Bone marrow (tissue), 2 donors: ENCODE data around the gene CLIC3.

Experiments
- DNase-seq, 2 donors: peaks; one replicate each; lab custom pipeline; 2025; lab: John Stamatoyannopoulos, UW

The CLIC3 gene

GRCh38 chr9:136964171-136964689, 32.1 kb downstream of the CLIC3 start:
- DNase-seq, result no peak

- no peak for DNase-seq
These were observed 32.6 kb downstream of the CLIC3 start for GRCh38 chr9:136963751-136964150.

GRCh38 chr9:136963341-136963740, 33.0 kb downstream of the CLIC3 start:
- DNase-seq, result no peak

- no peak for DNase-seq
These were observed 33.6 kb downstream of the CLIC3 start for GRCh38 chr9:136962701-136963248.

DNA sequence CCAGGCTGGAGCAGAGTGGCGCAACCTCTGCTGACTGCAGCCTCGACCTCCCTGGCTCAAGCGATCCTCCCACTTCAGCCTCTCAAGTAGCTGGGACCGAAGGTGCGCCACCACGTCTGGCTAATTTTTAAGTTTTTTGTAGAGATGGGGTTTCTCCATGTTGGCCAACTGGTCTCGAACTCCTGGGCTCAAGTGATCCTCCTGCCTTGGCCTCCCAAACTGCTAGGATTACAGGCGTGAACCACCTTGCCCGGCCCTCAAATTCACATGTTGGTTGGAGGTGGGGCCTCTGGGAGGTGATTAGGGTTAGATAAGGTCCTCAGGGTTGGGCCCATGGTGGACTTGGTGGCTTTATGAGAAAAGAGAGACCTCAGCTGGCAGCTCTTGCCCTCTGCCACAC, 34.2 kb downstream of the CLIC3 start:
- no peak for DNase-seq

DNA sequence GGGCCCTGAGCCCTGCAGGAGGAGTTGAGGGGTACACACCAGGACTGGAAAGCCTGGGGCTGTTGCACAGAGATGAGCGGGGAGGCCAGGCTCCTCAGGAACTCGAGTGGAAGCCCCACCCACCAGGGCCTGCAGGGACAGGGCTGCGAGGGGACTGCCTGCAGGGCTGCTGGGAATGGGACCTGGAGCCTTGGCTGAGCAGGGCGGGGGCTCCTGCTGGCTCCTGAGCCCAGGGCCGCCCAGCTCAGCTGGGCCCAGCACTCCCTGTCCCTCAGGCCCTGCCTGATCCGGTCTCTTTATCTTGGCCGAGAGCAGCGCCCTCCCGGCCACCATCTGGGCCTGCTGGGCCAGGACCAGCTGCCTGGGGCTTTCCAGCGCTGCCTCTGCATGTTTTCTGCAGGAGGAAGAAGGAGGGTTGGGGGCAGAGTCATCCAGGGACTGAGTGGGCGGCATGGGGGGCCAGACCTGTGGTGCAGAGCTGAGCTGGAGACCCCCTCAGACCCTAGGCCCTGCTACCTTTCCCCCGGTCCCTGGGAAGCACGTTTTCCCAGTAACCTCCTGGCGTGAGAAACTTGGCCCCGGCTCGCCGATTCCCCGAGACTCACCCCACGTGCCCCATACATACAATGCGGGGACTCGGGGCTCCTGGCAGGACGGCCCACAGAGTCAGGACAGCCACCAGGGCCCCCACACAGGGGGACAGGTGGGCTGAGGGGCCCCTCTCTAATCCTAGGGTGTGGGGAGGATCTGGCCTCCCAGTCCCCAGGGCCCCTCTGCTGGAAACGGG, 34.9 kb downstream of the CLIC3 start:
- DNase-seq, result no peak

- no peak for DNase-seq
These were observed 35.5 kb downstream of the CLIC3 start for GRCh38 chr9:136960938-136961275.

- DNase-seq, result no peak
These were observed 36.0 kb downstream of the CLIC3 start for GRCh38 chr9:136960212-136960937.

DNA sequence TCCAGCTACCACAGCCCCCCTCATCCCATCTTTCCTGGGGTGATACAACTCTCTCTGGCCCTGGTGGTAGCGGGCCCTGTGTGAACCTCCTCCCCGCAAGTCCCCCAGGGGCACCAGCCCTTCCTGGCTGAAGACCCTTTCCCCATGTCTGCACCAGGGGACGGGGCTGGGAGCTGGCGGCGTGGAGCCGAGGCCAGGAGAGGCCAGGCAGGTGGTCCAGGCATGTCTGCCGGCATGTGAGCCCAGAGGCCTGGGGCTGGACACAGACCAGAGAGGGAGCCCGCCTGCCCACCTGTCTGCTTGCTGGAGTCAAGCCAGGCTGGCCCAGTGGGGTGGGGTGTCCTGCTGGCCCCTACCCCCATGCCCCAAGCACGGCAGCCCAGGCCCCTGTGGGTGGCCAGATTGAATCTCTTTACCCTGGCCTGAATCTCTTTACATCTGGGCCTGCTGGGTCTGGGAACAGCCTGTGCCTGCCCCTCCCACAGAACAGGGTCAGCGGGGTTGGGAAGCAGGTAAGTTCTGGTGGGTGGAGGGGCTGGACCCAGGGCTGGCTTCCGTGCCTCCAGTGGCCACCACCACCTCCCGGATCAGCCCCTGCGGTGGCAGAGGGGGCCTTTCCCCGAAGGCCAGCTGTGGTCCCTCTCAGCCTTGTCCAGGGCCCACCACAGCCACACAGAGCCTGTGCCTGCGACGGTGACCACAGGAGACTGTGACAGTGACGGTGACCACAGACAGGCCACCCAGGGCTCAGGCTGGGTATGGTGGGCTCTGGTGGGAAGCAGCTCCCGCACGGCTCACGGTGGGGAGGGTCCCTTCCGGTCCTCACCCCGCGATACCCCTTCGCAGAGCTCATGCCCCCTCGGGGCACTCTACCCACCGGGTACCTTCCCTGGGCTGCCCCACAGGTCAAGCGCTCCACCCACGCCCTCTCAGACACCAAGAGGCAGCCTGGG, 37.2 kb downstream of the CLIC3 start:
- no peak for DNase-seq

- DNase-seq, result no peak
These were observed 37.9 kb downstream of the CLIC3 start for GRCh38 chr9:136958473-136958872.

GRCh38 chr9:136957901-136958300, 38.5 kb downstream of the CLIC3 start:
- DNase-seq, result no peak

DNA sequence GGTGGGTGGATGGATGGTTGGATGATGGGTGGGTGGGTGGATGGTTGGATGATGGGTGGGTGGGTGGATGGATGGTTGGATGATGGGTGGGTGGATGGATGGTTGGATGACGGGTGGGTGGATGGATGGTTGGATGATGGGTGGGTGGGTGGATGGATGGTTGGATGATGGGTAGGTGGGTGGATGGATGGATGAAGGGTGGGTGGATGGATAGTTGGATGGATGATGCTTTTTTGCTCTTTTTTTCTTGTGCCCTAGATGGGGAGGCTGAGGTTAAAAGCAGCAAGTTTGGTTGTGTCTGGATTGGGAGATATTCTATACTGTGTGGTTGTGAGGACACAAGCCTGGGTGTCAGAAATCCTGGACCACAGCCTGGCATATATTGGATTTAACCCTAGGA, 38.9 kb downstream of the CLIC3 start:
- no peak for DNase-seq

DNA sequence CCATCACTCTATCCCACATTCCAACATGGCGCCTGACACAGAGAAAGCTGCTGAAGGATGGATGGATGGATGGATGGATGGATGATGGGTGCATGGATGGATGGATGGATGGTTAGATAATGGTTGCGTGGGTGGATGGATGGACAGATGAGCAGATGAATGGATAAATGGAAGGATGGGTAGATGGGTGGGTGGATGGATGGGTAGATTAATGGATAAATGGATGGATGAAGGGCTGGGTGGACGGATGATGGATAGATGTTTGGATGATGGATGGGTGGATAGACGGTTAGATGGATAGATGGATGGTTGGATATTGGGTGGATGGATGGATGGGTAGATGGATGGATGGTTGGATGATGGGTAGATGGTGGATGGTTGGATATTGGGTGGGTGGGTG, 39.8 kb downstream of the CLIC3 start:
- no peak for DNase-seq

GRCh38 chr9:136955943-136956335, 40.4 kb downstream of the CLIC3 start:
- DNase-seq, result no peak

DNA sequence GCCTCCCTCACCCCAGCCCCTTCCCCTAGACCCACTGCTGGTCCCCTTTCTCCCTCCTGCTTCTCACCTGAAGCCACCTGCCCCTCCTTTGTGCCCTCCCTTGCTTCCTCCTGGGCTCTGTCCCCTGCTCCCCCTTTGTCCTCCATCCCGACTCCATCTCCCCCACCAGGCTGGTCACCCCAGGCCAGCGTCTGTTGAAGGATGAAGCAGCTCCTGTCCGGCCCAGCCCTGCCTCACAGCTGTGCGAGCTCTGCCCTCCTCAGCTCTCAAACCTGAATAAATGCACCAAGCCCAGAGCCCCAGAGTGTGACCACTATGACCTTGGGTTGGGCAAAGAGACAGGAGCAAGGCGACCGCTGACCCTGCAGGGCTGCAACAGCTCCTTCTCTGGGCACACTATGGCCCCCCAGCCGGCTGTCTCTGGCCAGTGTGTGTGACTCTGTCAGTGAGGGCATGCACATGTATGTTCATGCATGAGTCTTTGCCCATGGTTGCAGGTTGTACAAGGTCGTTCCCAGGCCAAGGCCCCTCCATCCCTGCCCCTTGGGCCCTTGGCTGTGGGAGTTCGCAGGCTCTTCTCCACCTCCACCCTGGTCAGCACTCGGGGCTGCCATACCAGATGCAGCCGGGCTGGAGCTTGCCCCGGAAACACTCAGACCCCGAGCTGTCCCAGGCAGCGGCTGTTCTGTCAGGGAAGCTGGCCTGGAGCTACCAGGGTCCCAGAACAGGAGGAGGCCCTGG, 41.0 kb downstream of the CLIC3 start:
- no peak for DNase-seq

DNA sequence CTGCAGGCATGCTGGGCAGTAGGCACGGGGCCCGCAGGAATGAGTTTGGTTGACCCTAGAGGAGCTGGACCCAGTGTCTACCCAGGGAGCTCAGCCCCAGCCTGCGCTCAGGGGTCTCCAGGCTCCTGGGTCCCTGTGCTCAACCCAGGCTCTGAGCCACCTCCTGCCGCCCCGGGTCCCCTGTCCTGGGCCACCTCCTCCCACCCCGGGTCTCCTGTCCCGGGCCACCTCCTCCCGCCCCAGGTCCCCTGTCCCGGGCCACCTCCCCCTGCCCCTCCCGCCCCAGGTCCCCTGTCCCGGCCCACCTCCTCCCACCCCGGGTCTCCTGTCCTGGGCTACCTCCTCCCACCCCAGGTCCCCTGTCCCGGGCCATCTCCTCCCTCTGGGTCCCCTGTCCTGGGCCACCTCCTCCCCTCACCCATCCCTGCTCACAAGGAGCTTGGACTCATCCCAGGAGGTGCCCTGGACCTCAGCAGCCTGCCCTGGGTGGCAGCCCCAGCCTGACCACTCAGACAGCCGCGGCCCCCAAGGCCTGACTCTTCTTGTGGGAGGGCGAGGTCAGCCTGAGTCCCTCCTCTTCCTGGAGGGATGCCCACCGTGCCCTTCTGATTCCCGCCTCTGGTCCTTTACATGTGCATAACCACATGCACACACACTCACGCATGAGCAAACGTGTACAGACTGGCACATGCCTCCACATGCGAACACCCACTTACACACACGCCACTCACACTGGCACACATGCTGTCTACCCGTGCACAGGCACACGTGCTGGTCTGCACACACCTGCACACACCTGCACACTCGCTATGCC, 41.9 kb downstream of the CLIC3 start:
- DNase-seq, result no peak

- no peak for DNase-seq
These were observed 42.5 kb downstream of the CLIC3 start for GRCh38 chr9:136953771-136954269.

DNA sequence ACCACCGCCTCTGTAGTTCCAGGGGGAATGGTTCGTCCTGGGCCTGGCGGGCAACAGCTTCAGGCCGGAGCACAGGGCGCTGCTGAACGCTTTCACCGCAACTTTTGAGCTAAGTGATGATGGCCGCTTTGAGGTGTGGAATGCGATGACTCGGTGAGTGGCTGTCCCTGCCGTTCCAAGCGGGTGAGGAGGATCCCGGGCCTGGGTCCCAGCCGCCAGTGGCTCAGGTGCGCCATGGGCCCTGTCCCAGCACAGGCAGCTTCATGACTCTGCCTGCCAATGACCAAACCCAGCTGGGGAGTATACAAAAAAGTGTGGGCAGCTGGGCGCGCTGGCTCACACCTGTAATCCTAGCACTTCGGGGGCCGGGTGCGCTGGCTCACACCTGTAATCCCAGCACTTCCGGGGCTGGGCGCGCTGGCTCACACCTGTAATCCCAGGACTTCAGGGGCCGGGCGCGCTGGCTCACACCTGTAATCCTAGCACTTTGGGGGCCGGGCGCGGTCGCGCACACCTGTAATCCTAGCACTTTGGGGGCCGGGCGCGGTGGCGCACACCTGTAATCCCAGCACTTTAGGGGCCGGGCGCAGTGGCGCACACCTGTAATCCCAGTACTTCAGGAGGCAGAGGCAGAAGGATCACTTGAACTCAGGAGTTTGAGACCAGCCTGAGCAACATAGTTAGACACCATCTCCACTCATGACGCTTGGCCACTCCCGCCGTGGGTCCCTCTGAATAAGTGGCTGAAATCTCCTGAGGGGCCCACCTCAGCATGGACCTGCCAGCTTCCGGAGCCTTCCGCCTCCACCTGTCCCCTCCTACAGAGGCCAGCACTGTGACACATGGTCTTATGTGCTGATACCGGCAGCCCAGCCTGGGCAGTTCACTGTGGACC, 43.2 kb downstream of the CLIC3 start:
- no peak for DNase-seq

GRCh38 chr9:136952321-136952850, 44.0 kb downstream of the CLIC3 start:
- DNase-seq, result no peak
